Left cardiac atrium (tissue), 4 donors: ENCODE results near the gene FUBP3. TPM values are rescaled to one million over a fixed set of nuclear protein-coding genes. Genes with fewer than 3 reads are reported as not detected.
A peak's percentile ranks its signal among the peaks of the same experiment; 100 is the strongest.

Experiments
- ATAC-seq, 2 donors: fragments of 200-7000 bp; cut with Tn5 transposase; one replicate each; pipeline ENCODE4 v1.9.1; 2020; ENCODE audit warnings: mild to moderate bottlenecking in 2 of 2, moderate library complexity in 2 of 2
- DNase-seq: peaks from one replicate; pipeline ENCODE4 v3.0.0-alpha.2; 2020
- intact Hi-C, 2 donors: fragments of 100-400 bp; cut with DNase I; formaldehyde crosslinking; loops; one replicate each; pipeline versions ENCODE4 v1.14.1 to v1.15.1; 2022 to 2023
- long read RNA-seq: library from polyadenylated mRNA; unstranded; transcript quantifications from one replicate; pipeline ENCODE4 v2.0.0, GENCODE V29; 2021
- total RNA-seq, 2 donors: library from RNA; stranded (reverse); fragmentation: NEBNext Ultra II Directional; extraction: Animal tissue kit (Norgen Biotek cat#: 25700); gene quantifications; one replicate each; pipeline ENCODE4 v1.2.1, GENCODE V29; 2021
- donor health status: DM: no; HTN: yes; CAD: no.
- donor health status: DM: no; HTN: yes; CAD: no; lungs with severe emphysema.
- donor health status: DM: yes; HTN: yes; CAD: no.
- donor health status: Dilated cardiomyopathy.

Gene FUBP3
- total RNA-seq, result 10 to 100 TPM; 22.4 to 34.8 TPM
- long read RNA-seq, transcript FUBP3-201 (19 exons, 3,124 nt), result major isoform, 11 of 23 reads
- long read RNA-seq, partial matches to known transcripts, result 4 of 23 reads
- long read RNA-seq, other reads (novel, unspliced or antisense), result 8 of 23 reads

- intact Hi-C loops, result loop anchor here in 1 of 2 donors (5.0 kb wide), 2 partner anchors 42 to 103 kb away; no protein-coding TSS in a partner anchor
- ATAC-seq (peak; percentile 98), DNase-seq (peak; percentile 96)
Observed at GRCh38 chr9:130578865-130579737, at the start of gene FUBP3. Gene FUBP3 (plus strand): TSS chr9:130579577. CDS start chr9:130579681, 104 bp downstream.

GRCh38 chr9:130530938-130531337, 48.4 kb upstream of the FUBP3 start:
- peak; percentile 71 for DNase-seq
- intact Hi-C loops, result no loop called here
- ATAC-seq, result peak; percentile 82 to 83

GRCh38 chr9:130531670-130532069, 47.7 kb upstream of the FUBP3 start:
- ATAC-seq, result no peak
- no peak for DNase-seq
- intact Hi-C loops, result no loop called here

- intact Hi-C loops, result no loop called here
- no peak for ATAC-seq
- no peak for DNase-seq
Observed at GRCh38 chr9:130532426-130533080, 46.8 kb upstream of the FUBP3 start.

- ATAC-seq, result peak; percentile 83 to 84
- peak; percentile 37 for DNase-seq
- intact Hi-C loops, result loop anchor here in 1 of 2 donors (5.0 kb wide), 1 partner anchor 41 kb away; the partner anchor contains the start of gene FUBP3
Observed at GRCh38 chr9:130535818-130536521, 43.4 kb upstream of the FUBP3 start.

GRCh38 chr9:130536701-130537107, 42.7 kb upstream of the FUBP3 start:
- ATAC-seq (peak in 1 of 2 donors; percentile 29), DNase-seq (no peak)
- intact Hi-C loops, result loop anchor here in 1 of 2 donors (5.0 kb wide), 1 partner anchor 41 kb away; the partner anchor contains the start of gene FUBP3

GRCh38 chr9:130537346-130538050, 41.9 kb upstream of the FUBP3 start:
- no peak for DNase-seq
- peak; percentile 42 to 53 for ATAC-seq
- intact Hi-C loops, result loop anchor here in 1 of 2 donors (5.0 kb wide), 1 partner anchor 40 kb away; the partner anchor contains the start of gene FUBP3

- intact Hi-C loops, result loop anchor here in 1 of 2 donors (5.0 kb wide), 1 partner anchor 38 kb away; the partner anchor contains the start of gene FUBP3
- DNase-seq (no peak), ATAC-seq (peak in 1 of 2 donors; percentile 32)
Observed at GRCh38 chr9:130539420-130540223, 39.8 kb upstream of the FUBP3 start.

GRCh38 chr9:130541533-130541932, 37.8 kb upstream of the FUBP3 start:
- DNase-seq (no peak), ATAC-seq (no peak)
- intact Hi-C loops, result no loop called here

- ATAC-seq, result no peak
- intact Hi-C loops, result no loop called here
- no peak for DNase-seq
Observed at GRCh38 chr9:130542038-130542437, 37.3 kb upstream of the FUBP3 start.

- DNase-seq, result no peak
Observed at GRCh38 chr9:130542457-130543228, 36.7 kb upstream of the FUBP3 start.

GRCh38 chr9:130543368-130543767, 36.0 kb upstream of the FUBP3 start:
- no peak for ATAC-seq
- intact Hi-C loops, result no loop called here
- DNase-seq, result no peak

More at GRCh38 chr9:130542457-130543228, 36.7 kb upstream of the FUBP3 start:
- ATAC-seq, result peak in 1 of 2 donors; percentile 28
- intact Hi-C loops, result no loop called here

- intact Hi-C loops, result no loop called here
- DNase-seq (no peak), ATAC-seq (no peak)
Observed at GRCh38 chr9:130543859-130544258, 35.5 kb upstream of the FUBP3 start.

GRCh38 chr9:130544364-130544763, 35.0 kb upstream of the FUBP3 start:
- ATAC-seq (no peak), DNase-seq (no peak)
- intact Hi-C loops, result no loop called here

- DNase-seq (no peak), ATAC-seq (no peak)
- intact Hi-C loops, result no loop called here
Observed at GRCh38 chr9:130548103-130548502, 31.3 kb upstream of the FUBP3 start.

- intact Hi-C loops, result no loop called here
- ATAC-seq (no peak), DNase-seq (no peak)
Observed at GRCh38 chr9:130549093-130549735, 30.2 kb upstream of the FUBP3 start.
